WERI-Rb-1 (cell line): ENCODE measurements around the gene OTULINL.

Experiments used
- DNase-seq: peaks from one replicate; pipeline ENCODE4 v3.0.0-alpha.2; 2020
- H3K27ac ChIP-seq: fragments of 250-450 bp; sonication (Bioruptor Pico); 2 replicates; pipeline ENCODE4 v1.5.1; 2020; ENCODE audit warnings: mild to moderate bottlenecking, moderate library complexity
- H3K27me3 ChIP-seq: fragments of 250-450 bp; sonication (Bioruptor Pico); 2 replicates; pipeline ENCODE4 v1.5.1; 2021; ENCODE audit warnings: mild to moderate bottlenecking, low read depth, moderate library complexity; ENCODE audit not compliant: insufficient read depth, severe bottlenecking
- H3K36me3 ChIP-seq: fragments of 250-450 bp; sonication (Bioruptor Pico); 2 replicates; pipeline ENCODE4 v1.5.1; 2020; ENCODE audit warnings: mild to moderate bottlenecking, moderate library complexity
- H3K4me3 ChIP-seq: 2 replicates; pipeline ENCODE4 v1.5.1; 2011; ENCODE audit warnings: low read depth, mild to moderate bottlenecking, control low read depth, low read length
- H3K9me3 ChIP-seq: fragments of 250-450 bp; sonication (Bioruptor Pico); 2 replicates; pipeline ENCODE4 v1.5.1; 2021; ENCODE audit warnings: mild to moderate bottlenecking, moderate library complexity; ENCODE audit not compliant: severe bottlenecking
- CTCF ChIP-seq: IDR thresholded peaks from 2 replicates; pipeline ENCODE4 v1.5.1; 2011; ENCODE audit warnings: low read depth, mild to moderate bottlenecking, control low read depth, inconsistent platforms, low read length

Gene OTULINL

DNA sequence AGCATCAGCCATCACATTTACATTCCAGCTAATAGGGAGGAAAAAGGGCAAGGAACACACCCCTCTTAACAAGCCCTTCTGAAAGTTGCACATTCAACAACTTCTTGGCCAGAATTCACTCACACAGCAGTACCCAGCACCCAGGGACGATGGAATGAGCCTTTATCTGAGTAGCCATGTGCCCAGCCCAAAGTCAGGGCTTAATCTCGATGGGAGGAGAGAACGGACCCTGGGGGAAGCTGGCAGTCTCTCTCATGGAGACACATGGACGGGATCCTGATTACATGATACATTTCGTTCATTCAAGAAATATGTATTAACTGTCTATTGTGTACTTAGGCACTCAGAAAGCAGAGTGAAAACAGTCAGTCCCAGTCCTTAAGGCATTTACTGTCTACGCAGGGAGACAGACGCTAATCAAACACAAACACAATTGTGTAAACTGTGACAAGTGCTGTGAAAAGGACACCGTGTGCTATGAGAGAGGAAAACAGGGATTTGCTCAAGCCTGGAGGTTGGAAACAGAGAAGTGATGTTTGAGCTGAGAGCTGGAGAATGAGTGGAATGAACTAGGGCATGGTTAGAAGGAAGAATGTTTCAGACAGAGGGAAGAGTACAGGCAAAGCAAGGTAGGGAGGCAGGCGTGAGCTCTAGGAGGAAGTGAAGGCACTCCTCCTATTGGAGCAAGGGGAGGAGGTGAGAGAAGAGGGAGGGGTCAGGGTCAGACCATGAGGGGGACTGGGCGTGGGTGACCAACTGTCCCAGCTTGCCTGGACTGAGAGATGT lies 7.4 kb downstream of the OTULINL start:
- no peak for DNase-seq
- TF ChIP-seq CTCF, result no peak
- H3K27me3 ChIP-seq, result no peaks in the 10 kb centered on the region
- no peak overlapping the region for H3K27ac ChIP-seq
- H3K9me3 ChIP-seq, result no peaks in the 10 kb centered on the region
- H3K36me3 ChIP-seq, result peaks cover 2% of the 10 kb centered on the region; the same call in 1 of the 2 replicates
- H3K4me3 ChIP-seq, result no peak overlapping the region

DNA sequence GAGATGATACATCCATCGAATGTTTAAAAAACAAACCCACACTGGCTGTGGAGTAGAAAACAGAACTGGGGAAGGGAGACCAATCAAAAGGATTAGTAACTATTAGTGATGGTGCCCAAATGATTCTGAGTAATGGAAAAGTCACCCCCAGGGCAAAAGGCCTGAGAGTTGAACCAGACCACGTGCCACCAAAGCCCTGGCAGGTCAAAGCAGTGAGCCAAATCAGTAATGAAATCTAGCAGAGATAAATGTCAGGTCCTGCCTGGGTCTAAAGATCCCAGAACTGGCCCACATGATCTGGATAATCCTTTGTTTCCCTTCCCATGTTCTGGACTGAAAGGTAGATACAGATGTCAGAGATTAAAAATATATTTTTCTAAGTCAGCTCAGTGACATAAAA lies 9.4 kb downstream of the OTULINL start:
- Histone ChIP-seq H3K36me3 (no peaks in the 10 kb centered on the region), H3K4me3 (no peak overlapping the region), H3K27ac (no peak overlapping the region), H3K9me3 (no peaks in the 10 kb centered on the region), H3K27me3 (no peaks in the 10 kb centered on the region)
- DNase-seq, result no peak
- no peak for TF ChIP-seq CTCF

GRCh38 chr5:14591548-14591947 lies 10.0 kb downstream of the OTULINL start:
- Histone ChIP-seq H3K36me3 (no peaks in the 10 kb centered on the region), H3K9me3 (no peaks in the 10 kb centered on the region), H3K27ac (no peak overlapping the region), H3K27me3 (no peaks in the 10 kb centered on the region), H3K4me3 (no peak overlapping the region)
- no peak for DNase-seq
- no peak for TF ChIP-seq CTCF

GRCh38 chr5:14593326-14594021 lies 11.9 kb downstream of the OTULINL start:
- DNase-seq, result no peak
- no peaks in the 10 kb centered on the region for H3K9me3 ChIP-seq
- no peaks in the 10 kb centered on the region for H3K27me3 ChIP-seq
- no peak overlapping the region for H3K4me3 ChIP-seq
- H3K27ac ChIP-seq, result no peak overlapping the region
- no peaks in the 10 kb centered on the region; the same call in 1 of the 2 replicates for H3K36me3 ChIP-seq
- no peak for TF ChIP-seq CTCF

DNA sequence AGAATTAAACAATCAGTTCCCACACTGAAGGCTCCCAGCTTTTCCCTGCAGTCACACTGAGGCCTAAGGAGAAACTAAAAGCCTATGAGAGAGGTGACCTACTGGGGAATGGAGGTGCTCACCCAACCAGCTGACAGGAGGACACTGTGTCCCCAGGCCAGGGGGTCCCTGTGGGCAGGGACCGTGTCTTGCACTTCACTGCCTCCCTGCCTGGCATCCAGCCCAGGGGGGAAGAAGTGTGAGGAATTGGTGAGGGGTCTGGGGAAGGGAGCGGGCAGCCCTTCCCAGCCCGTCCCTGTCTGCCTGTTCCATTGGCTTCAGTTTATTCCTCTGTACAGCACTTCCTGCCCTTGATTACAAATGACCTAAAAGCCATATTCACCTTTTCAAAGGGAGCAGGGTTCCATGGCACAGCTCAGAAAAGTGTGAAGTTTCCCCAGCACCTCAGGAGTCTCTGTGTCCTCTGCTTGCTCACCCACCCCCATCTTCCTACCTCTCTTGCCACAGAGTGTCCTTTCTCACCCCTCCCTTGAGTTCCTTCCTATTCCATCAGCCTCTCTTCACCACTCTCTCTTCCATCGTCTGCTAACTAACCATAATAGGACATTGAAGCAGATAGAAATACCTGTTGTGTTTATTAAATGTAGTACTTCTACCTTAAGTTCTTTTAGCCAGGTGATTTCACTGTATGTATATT lies 12.9 kb downstream of the OTULINL start:
- Histone ChIP-seq H3K27ac (no peak overlapping the region), H3K36me3 (no peaks in the 10 kb centered on the region; the same call in 1 of the 2 replicates), H3K27me3 (no peaks in the 10 kb centered on the region), H3K4me3 (no peak overlapping the region), H3K9me3 (no peaks in the 10 kb centered on the region)
- TF ChIP-seq CTCF, result no peak
- no peak for DNase-seq
